H7 (cell line): ENCODE data around the gene RBM33. TPM values are rescaled to one million over a fixed set of nuclear protein-coding genes. Genes with fewer than 3 reads are reported as not detected.

Source experiments
- DNase-seq: peaks from one replicate; pipeline ENCODE4 v3.0.0; 2012
- H3K27me3 ChIP-seq: 2 replicates; pipeline ENCODE4 v1.6.0; 2011; ENCODE audit warnings: mild to moderate bottlenecking, low read length; ENCODE audit not compliant: control insufficient read depth, insufficient read depth
- H3K36me3 ChIP-seq: replicated peaks from 2 replicates; pipeline ENCODE4 v1.5.1; 2011; ENCODE audit warnings: low read length; ENCODE audit not compliant: control insufficient read depth, insufficient read depth
- H3K4me3 ChIP-seq: 2 replicates; pipeline ENCODE4 v1.5.1; 2011; ENCODE audit warnings: low read depth, mild to moderate bottlenecking, control low read depth, low read length, moderate library complexity; ENCODE audit not compliant: insufficient read depth
- total RNA-seq: library from RNA; depleted of rRNA; stranded (reverse); fragments of >200 nt; shearing (Covaris generic); gene quantifications from 2 replicates; pipeline ENCODE4 v1.2.3, GENCODE V29; 2014

The RBM33 gene
- total RNA-seq, 1 experiment from 2014 or later = 15.4 TPM

DNA sequence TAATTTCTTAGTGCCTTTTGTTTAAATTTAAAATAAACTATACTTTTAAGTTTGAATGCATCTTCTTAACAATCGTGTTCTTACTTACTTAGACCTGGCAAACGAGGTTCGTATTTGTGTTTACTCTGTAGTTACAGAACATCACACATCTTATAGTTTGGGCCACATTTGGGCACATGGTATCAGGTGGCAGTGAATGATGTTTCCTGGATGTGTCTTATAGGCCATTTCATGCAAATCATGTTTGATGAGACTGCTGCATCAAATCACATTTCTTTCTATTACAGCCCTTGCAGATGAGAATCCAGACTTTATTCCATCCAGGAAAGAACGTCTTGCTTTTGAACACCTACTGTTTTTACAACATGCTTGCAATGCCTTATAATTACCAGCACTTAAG is 78.5 kb downstream of the RBM33 start:
- H3K27me3 ChIP-seq = no peaks in the 10 kb centered on the region
- H3K4me3 ChIP-seq = no peak overlapping the region
- H3K36me3 ChIP-seq = peaks cover 1% of the 10 kb centered on the region
- no peak for DNase-seq

DNA sequence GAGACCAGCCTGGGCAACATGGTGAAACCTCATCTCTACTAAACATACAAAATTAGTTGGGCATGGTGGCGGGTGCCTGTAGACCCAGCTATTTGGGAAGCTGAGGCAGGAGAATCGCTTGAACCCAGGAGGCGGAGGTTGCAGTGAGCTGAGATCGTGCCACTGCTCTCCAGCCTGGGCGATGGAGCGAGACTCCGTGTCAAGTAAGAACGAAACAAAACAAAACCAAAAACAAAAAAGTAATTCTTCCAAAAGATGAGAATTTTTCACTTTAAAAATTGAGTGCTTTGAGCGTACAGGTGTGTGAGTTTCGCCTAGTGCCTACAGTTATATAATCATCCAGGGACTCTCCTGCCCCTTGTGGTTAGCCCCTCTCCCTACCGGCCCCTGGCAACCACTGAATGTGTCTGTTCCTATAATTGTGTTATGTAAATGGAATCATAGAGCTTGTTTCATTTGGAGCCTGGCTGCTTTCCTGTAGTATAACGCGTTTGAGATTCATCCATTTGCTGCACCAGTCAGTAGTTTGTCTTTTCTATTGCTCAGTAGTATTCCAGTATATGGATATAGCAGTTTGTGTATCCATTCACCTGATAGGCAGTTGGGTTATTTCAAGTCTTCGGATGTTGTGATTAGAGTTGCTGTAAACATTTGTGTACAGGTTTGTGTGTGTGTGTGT is 80.0 kb downstream of the RBM33 start:
- Histone ChIP-seq H3K4me3 (no peak overlapping the region), H3K27me3 (no peaks in the 10 kb centered on the region), H3K36me3 (peaks cover 1% of the 10 kb centered on the region)
- DNase-seq = peak; percentile 63

DNA sequence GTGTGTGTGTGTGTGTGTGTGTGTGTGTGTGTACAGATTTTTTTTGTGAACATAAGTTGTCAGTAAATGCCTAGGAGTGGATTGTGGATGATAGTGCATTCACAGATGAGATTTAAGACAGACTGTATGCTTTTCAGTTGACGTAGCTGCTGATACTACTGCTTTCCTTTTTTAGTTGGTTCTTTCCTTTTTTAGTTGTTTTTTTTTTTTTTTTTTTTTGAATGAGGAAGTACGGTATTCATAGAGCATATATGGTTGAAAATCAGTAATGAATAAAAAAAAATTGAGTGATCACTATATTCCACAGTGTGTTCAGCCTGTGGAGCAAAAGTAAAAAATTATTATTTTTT is 80.5 kb downstream of the RBM33 start:
- H3K27me3 ChIP-seq = no peaks in the 10 kb centered on the region
- H3K4me3 ChIP-seq = no peak overlapping the region
- H3K36me3 ChIP-seq = peaks cover 1% of the 10 kb centered on the region
- no peak for DNase-seq

DNA sequence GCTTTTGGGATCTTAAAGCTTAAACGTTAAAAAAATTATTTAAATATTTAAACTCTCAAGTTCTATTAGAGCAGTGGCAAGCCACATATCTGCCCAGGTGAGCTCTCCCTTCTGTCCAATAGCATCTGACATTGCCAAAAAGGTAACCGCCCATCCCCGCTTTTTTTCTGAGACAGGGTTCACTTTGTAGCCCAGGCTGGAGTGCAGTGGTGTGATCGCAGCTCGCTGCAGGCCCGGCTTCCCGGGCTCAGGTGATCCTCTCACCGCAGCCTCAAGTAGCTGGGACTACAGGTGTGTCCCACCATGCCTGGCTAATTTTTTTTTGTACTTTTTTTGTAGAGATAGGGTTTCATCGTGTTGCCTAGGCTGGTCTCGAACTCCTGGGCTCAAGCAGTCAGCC is 83.2 kb downstream of the RBM33 start:
- Histone ChIP-seq H3K4me3 (no peak overlapping the region), H3K27me3 (no peaks in the 10 kb centered on the region), H3K36me3 (peaks cover 1% of the 10 kb centered on the region; the same call in 1 of the 2 replicates)
- DNase-seq = no peak

DNA sequence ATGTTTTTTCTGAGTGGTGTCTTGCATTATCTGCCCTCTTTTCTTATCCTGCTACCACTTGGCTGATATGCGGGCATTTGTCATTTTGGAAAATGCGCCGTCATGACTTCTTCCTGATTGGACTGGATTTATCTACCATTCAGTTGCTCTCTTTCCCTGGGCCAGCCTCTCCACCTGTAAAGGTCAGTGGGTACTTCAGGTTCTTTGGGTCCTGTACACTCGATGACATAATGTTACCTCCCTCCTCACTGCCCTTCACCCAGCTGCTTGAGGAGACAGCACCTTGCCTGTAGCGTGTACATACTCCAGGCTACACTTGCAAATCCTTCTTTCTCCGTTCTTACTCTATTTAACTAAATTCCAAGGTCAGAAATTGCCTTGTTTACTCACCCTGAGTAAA is 83.7 kb downstream of the RBM33 start:
- Histone ChIP-seq H3K27me3 (no peaks in the 10 kb centered on the region), H3K4me3 (no peak overlapping the region), H3K36me3 (peaks cover 1% of the 10 kb centered on the region; the same call in 1 of the 2 replicates)
- no peak for DNase-seq

DNA sequence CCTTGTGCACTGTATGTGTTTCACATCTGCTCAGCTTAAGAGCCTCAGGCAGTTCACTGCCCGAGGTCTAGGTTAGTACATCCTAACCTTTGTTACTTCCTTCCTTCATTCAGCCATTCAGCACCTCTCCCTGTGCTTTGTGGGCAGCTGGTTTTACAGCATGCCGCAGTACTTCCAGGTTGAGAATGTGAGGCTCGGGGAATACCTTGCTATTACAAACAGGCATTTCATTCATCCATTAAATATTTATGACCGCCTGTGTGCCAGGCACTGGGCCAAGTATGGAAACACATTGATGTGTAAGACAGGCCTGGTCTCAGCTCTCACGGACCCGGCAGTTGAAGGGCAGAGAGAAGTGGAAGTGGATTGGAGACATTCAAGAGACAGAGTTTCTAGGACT is 85.4 kb downstream of the RBM33 start:
- no peaks in the 10 kb centered on the region for H3K27me3 ChIP-seq
- no peaks in the 10 kb centered on the region; the same call in 1 of the 2 replicates for H3K36me3 ChIP-seq
- DNase-seq = no peak
- H3K4me3 ChIP-seq = no peak overlapping the region

DNA sequence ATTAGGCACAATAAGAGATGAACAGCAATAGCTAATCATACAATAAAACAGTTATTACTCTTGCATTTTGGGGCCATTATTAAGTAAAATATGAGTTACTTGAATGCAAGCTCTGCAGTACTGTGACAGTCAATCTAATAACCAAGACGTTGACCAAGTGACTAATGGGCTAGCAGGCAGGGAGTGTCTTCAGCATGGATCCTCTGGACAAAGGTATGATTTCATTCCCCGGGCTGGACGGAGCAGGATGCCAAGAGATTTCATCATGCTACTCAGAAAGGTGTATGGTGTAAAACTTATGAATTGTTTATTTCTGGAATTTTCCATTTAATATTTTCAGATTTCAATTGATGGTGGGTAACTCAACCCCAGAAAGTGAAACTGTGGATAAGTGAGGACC is 86.9 kb downstream of the RBM33 start:
- Histone ChIP-seq H3K36me3 (no peaks in the 10 kb centered on the region; the same call in 1 of the 2 replicates), H3K27me3 (no peaks in the 10 kb centered on the region)
- DNase-seq = no peak

DNA sequence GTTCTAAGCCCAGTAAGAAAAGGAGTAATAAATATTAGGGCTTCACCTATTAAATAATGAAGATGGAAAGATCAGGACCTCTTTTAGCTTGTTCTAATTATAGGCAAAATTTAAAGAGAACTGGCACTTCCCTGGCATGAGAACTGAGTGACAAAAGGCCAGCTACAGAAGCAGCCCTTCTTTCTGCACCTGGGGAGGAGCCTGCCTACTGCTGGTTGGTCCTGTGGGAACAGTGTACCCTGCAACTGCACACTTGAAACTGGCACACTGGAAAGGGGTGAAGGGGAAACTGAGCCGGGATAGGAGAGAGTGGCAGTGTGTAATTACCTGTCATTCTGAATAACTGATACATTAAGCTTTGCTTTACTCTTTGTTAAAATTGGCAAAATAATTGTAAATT is 87.4 kb downstream of the RBM33 start:
- no peaks in the 10 kb centered on the region for H3K27me3 ChIP-seq
- H3K4me3 ChIP-seq = no peak overlapping the region
- DNase-seq = no peak
- H3K36me3 ChIP-seq = no peaks in the 10 kb centered on the region; the same call in 1 of the 2 replicates

More for the DNA sequence above, 86.9 kb downstream of the RBM33 start:
- H3K4me3 ChIP-seq = no peak overlapping the region

DNA sequence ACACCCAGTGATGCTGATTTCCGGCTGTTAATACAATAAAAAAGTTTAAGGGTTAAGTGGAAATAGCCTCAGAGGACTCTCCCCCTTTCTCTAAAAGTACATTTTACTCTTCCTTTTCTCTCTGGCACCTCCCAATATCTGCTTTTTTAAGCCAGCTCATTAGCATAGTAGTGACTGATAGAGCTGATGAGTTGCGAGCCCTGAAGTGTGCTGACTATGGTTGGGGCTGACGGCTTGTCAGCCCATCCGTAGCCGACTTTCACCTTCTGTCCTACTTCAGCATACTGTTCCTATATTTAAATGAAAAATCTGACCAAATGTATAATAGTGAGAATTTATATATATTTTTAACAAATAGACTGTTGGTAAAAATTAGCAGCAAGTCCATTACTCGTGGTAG is 87.8 kb downstream of the RBM33 start:
- Histone ChIP-seq H3K36me3 (no peaks in the 10 kb centered on the region; the same call in 1 of the 2 replicates), H3K4me3 (no peak overlapping the region), H3K27me3 (no peaks in the 10 kb centered on the region)
- DNase-seq = no peak

DNA sequence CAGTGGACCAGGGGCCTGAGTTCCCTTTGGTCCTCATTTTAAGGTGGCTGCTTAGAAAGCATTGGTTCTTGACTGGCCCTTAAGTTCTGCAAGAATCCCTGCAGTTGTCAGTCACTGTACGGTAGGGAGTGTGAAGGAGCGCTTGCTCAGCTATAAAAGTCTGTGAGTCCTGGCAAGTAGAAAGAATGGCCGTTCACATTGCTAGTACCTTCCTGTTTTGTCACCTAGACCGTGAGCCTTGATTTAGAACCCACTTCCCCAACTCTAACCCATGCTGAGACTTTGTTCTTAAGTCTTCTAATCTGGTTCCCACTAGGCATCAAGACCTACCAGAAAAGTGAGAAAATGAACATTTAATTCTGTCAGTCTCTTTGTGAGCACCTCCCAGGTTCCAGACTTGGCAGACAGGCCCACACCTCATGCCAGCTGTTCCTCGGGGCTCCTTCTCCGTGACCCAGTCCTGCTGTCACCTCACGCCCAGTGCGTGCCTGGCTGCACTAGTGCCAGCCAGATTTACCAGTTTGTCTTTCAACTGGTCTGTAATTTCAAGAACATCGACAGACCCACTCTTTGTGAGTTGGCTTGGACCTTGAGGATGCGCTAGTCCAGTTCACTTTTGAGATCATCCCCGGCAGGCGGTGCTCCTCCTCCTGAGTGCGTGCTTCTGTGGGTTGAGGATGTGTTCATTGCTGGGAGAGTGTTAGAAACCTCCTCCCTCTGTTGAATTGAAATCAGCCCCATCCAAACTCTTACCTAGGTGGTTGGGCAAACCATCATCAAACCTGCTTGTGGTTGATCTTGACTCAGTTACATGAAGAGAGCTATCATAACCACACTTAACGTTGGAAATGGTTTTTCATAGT is 89.4 kb downstream of the RBM33 start:
- no peak for DNase-seq
- no peak overlapping the region for H3K4me3 ChIP-seq
- no peaks in the 10 kb centered on the region for H3K27me3 ChIP-seq
- H3K36me3 ChIP-seq = peaks cover 2% of the 10 kb centered on the region

DNA sequence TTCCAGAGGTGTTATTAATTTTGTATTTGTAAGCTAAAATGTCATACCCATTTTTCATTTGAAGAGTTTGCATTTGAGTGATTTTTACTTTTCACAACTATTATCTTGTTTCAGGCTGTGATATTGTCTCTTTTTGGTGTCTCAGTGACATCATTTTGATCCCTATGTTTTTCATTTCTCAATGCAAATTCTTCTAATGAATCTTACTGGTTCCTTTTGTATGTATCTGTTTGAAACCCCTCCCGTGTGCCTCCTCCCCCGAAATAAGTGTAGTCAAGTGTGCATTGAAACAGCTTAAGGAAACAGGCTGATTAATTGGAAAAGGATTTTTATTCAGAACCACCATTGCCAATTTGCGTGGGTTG is 90.0 kb downstream of the RBM33 start:
- H3K4me3 ChIP-seq = no peak overlapping the region
- DNase-seq = no peak
- H3K36me3 ChIP-seq = peaks cover 2% of the 10 kb centered on the region
- H3K27me3 ChIP-seq = no peaks in the 10 kb centered on the region

DNA sequence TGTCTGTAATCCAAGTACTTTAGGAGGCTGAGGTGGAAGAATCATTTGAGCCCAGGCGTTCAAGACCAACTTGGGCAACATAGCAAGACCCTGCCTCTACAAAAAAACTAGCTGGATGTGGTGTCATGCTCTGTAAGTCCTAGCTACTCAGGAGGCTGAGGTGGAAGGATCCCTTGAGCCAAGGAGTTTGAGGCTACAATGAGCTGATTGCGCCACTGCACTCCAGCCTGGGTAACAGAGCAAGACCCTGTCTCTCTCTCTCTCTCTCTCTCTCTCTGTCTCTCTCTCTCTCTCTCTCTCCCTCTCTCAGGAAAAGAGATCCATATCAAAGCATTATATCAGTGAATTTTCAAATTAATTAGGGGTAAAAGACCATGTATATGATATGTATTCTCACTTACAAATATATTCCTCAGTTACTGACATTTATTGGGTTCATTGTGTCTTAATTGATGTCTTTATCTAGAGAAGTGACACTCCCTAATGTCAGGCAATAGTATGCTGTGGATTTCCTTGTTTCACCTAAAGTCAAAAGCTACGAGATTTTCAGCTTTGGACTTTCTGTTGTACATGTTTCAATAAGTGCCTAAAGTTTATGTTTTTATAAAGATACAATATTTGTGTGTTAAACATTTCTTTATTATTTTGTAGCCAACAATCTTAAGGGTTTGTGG is 91.1 kb downstream of the RBM33 start:
- Histone ChIP-seq H3K36me3 (peaks cover 2% of the 10 kb centered on the region), H3K4me3 (no peak overlapping the region), H3K27me3 (no peaks in the 10 kb centered on the region)
- DNase-seq = no peak

DNA sequence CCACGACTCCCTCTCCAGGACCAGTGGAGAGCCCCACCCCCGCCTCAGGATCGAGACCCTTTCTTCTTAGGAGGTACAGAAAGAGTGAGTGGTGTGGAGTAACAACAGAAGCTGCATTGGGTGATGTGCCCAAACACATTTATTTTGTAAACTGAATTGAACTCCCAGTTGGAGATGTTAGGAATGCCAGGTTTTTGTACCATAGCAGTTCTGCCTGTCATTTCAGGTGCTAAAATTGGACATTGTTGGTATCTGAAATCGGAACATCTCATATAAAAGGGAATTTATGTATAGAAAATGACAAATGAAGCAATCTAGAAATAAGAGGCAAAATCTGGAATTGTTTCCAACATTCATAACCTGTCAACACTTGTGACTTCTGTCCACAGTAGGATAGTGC is 93.1 kb downstream of the RBM33 start:
- Histone ChIP-seq H3K27me3 (no peaks in the 10 kb centered on the region), H3K4me3 (no peak overlapping the region), H3K36me3 (peaks cover 5% of the 10 kb centered on the region)
- DNase-seq = no peak

DNA sequence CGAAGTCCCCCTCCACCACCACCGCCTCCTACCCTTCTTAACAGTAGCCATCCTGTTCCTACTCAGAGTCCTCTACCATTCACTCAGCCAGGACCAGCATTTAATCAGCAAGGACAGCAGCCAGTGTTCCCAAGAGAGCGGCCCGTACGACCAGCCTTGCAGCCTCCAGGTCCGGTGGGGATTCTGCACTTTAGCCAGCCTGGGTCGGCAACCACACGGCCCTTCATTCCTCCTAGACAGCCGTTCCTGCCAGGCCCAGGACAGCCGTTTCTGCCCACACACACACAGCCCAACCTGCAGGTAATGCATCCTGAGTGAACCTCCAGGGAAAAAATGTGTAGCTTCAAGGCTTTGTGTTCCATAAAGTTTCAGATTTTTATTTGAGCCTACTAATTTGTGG is 93.6 kb downstream of the RBM33 start:
- no peak for DNase-seq
- H3K36me3 ChIP-seq = peaks cover 5% of the 10 kb centered on the region
- no peak overlapping the region for H3K4me3 ChIP-seq
- H3K27me3 ChIP-seq = no peaks in the 10 kb centered on the region
